ENCODE measurements around the gene NWD2.
"Not testable (repeated sequence)": the region's sequence is repeated elsewhere in the genome, so short reads cannot be mapped to it uniquely, and the experiment has no call there.

The NWD2 gene

DNA sequence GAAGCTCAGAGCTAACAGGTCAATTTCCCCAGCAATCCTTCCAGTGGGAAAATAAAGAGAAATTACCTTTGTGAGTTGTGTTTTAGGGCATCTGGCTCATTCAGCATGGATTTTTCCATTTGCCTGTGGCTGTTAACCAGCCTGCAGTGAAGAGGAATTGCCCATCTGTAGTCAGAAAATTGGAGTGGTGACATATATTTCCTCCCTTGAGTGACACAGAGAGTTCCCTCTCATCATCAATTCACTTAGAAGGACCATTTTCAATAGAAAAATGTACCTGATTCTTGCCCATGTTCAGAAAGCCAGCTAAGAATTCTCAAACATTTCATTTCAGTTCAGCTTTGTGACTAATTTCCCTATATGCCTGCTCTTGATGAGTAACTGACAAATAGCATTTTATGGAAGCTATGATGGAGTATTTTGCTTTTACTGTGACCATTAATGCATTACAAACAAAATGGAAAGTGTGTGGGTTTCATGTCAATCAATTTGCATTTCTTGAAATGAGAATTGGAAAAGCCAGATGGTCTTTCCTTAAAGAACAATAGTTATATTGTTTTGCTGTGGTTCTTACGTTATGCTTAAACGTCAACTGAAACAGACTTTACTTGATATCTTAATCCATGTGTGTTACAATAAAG lies 155.8 kb downstream of the NWD2 start:
- no peak for DNase-seq

DNA sequence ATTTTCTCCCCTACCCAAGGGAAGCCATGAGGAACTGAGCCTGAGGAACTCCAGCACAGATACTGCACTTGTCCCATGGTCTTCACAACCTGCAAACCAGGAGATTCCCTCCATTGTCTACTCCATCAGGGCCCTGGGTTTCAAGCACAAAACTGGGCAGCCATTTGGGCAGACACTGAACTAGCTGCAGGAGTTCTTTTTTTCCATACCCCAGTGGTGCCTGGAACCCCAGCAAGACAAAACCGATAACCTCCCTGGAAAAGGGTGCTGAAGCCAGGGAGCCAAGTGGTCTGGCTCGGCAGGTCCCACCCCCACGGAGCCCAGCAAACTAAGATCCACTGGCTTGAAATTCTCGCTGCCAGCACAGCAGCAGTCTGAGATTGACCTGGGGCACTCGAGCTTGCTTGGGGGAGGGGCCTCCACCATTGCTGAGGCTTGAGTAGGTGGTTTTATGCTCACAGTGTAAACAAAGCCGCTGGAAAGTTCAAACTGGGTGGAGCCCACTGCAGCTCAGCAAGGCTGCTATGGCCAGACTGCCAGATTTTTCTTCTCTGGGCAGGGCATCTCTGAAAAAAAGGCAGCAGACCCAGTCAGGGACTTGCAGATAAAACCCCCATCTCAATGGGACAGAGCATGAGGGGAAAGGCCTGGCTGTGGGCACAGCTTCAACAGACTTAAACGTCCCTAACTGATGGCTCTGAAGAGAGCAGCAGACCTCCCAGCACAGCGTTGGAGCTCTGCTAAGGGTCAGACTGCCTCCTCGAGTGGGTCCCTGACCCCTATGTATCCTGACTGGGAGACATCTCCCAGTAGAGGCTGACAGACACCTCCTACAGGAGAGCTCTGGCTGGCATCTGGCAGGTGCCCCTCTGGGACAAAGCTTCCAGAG lies 163.6 kb downstream of the NWD2 start:
- not testable (repeated sequence) for DNase-seq

DNA sequence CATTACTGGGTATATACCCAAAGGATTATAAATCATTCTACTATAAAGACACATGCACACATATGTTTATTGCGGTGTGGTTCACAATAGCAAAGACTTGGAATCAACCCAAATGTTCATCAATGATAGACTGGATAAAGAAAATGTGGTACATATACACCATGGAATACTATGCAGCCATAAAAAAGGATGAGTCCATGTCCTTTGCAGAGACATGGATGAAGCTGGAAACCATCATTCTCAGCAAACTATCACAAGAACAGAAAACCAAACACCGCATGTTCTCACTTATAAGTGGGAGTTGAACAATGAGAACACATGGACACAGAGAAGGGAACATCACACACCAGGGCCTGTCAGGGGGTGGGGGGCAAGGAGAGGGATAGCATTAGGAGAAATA lies 169.1 kb downstream of the NWD2 start:
- not testable (repeated sequence) for DNase-seq

DNA sequence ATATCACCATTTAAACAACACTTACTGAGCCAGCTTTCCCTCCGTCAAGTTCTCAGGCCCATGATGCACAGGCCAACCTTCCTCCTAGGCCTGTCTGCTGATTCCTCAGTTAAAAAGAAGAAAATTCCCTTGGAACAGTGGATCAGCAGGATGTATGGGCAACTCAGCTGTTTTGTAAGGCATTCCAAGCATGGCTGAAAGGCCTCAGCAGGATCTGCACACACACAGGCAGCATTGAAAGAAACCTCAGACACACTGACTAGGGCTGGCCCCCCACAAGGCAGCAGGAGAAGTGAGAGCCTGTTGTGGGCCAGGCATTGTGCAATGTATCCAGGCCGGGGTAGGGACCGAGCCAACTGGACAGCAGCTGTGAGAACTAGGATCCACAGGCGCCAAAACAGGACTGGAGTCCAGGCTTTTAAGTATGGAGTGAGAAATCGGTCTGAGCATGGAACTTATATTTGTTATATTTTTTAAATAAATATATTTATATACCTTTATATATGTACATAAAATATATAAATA lies 171.4 kb downstream of the NWD2 start:
- DNase-seq = no peak

DNA sequence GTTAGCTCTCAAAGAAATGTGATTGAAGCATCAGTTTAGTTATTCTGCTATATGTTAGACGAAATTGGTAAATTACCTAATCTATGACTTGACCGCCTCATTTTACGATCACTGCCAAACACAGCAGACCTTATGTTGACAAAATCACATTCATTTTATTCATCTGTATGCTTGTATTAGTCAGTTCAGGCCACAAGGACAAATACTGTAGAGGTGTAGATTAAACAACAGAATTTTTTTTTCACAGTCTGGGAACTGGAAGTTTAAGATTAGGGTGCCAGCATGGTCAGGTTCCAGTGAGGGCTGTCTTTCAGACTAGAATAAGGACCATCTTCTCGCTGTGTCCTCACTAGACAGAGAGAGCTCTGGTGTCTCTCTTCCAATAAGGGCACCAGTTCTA lies 177.1 kb downstream of the NWD2 start:
- no peak for DNase-seq

DNA sequence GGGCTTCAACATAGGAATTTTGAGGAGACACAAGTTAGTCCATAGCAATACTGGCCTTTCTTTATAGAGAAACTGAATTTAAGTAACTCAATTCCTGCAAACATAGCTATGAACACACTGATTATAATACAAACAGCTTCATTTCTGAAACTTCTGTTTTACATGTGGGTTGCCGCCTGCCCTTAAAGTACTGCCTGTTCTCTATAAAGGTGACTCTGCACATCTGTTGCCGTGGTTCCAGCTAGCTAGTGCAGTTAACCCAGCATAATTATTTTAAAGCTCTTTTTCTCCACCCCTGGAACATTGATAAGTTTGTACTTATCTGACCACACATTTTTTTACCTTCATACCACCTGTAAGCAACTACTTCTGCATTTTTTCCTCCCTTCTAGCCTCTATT lies 177.6 kb downstream of the NWD2 start:
- DNase-seq = no peak

DNA sequence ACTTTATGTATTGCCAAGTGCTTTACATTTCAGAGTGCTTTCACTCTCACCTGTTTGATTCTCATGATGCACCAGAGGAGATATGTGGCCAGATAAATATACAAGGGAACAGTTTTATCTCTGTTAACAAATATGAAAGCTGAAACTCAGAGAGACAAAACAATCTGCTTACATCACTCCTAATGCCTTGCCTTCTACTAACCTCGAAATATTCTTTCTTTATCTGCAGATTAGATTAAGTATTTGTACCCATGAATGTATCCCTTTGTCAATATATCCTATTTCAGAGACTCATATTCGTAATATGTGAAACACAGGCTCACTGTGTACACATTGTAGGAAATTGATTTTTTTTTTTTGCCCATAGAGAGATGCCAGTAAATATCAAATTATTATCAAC lies 178.1 kb downstream of the NWD2 start:
- no peak for DNase-seq

DNA sequence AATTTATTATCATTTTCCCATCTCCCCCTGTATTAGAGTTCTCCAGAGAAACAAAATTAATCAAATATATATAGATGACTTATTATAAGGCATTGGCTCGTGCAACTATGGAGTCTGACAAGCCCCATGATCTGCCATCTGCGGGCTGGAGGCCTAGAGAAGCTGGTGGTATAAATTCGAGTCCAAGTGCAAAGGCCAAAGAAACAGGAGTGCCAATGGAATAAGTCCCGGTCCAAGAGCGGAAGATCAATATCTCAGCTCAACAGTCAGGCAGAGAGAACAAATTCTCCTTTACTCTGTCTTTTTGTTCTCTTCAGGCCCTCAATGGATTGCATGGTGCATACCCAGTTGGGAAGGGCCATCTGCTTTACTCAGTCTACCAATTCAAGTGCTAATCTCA lies 178.8 kb downstream of the NWD2 start:
- DNase-seq = no peak

DNA sequence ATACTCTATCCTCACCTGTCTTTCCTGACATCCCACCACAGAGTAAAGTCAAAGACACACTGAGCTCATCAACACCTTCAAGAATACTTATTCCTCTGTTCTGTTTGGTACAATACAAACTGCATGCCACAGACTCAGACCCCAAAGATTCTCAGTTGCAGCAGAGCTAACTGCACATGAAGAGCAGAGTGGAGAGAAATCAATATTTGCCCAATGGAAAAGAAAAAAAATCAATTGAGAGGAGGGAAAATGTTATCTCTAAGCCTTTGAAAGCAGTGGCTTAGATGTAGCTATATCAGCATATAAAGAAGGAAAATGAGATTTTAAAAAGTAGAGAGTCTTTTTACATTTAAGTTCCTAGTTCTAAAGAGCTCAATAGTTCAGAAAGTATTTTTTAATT lies 180.2 kb downstream of the NWD2 start:
- no peak for DNase-seq

DNA sequence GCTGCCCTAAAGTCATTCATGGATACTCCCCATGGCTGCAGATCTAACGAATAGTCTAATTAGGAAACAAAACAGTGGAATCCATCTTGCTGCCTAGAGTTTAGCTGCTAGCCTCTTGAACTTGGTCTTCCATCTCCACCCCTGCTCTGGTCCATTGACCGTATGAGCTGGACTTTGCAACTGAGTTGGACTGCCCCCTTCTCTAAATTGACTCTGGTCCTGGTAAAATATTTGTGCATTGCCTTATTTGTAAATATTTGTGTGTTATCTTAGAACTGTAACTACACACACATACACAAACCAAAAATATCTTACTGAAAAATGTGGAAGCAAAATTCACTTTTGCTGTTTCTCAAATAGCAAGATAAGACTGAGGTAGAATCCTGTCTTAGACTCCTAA lies 181.3 kb downstream of the NWD2 start:
- no peak for DNase-seq

DNA sequence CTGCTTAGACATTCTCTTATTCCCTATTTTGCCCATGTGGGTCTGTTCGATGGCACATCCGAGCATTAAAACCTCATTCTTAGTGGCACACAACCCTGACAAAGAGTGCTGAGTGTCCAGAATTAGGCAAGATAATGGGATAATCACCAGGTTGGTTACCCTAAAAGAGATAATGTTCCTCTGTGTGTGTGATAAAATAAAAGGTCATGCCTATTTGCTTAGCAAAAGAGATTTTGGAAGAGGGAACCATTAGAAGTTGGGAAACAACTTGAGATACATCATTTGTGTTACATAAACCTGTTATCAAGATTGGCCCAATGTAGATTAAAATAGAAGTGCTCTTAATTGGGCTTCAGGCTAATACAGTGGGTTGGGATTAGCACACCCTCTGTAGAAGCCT lies 182.7 kb downstream of the NWD2 start:
- no peak for DNase-seq

DNA sequence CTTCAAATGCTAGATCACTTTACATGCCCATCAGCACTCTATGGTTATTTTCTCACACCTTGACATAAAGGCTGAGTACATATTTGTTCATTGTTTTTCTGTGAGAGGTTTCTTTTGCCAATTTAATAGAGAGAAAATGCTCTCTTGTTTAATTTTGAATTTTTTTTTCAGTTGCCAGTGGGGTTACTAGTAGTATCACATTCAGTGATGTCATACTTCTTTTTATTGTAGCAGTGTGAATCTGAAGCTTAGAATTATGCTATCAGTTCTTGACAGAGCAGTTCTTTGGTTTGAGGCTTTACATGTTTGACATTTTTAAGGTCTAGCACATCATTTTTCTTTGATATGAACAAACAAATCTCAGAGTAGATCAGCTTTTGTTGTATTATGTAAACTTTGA lies 185.4 kb downstream of the NWD2 start:
- DNase-seq = no peak

DNA sequence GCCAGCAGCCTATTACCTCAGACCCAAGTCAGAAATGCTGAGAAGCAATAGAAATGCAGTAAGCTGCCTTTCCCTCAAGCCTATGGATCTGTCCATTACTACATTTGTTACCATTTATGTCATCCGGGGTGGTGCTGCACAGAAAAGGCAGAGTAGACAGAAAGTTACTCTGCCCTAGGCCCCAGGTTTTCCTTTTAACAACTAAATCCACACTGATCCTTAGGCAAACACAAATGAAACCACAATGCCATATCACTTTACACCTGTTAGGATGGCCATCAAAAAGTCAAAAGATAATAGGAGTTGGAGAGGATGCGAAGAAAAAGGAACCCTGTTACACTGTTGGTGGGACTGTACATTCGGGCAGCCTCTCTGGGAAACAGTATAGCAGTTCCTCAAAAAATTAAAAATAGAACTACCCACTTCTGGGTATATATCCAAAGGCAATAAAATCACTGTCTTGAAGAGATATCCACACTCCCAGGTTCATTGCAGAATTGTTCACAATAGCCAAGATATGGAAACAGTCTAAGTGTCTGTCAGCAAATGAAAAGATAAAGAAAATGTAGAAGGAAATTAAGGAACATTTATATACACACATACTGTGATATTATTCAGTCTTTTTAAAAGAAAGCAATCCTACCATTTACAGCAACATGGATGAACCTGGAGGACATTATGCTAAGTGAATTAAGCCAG lies 186.3 kb downstream of the NWD2 start:
- DNase-seq = no peak

DNA sequence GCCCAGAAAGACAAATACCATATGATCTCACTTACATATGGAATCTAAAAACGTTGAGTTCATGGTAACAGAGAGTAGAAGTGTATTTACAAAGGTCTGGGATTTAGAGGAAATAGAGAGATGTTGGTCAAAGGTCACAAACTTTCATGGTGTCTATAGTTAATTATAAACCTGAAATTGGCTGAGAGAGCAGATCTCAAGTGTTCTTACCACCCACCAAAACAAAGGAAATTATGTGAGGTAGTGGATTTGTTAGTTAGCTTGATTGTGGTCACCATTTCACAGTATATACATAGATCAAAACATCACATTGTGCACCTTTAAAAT lies 186.8 kb downstream of the NWD2 start:
- DNase-seq = no peak

DNA sequence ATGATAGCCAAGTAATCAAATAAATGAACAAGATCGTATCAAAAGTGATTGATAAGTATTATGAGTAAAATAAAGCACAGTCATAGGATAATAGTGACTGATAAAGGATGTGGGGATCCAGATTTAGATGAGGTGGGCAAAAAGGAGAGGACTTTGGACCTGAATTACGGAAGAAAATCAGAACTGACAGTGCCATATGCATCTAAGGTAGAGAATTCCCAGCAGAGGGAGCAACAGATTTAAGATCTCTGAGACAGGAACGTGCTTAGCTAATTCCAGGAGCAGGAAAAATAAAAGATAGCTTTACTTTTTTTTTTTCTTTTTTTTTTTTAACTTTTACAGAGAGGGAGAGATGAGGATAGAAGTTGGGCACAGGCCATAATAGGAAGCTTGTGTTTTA lies 189.9 kb downstream of the NWD2 start:
- DNase-seq = no peak

DNA sequence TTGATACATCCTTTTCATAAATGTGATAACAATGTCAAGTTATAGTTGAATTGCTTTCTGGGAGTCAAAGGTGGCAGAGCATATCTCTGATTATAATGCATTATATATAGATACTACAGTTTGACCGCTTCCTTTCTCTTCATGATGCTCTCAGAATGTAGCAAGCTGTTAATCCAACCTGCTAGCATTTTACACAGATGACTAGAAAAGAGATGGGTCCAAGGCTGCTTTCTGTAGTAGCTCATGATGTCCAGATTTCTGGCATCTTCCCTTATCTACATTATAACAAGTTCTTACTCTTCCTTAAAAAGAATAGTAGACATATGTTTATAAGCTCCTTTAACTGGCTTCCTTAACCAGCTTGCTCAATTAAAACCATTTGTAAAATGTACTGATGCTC lies 192.0 kb downstream of the NWD2 start:
- DNase-seq = no peak

DNA sequence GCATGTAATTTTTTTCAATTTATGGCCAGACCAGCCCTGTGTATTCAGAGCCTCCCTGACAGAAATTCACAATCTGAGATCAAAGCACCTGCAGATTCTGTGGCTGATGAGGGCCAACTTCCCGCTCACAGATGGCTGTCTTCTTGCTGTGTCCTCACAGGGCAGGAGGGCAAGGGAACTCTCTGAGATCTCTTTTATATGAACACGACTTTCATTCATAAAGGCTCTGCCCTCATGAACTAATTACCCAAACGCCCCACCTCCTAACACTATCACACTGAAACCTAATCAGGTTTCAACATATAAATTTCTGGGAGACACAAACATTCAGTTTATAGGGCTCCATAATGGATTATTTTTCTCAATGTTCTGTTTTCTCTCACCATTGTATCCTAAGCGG lies 192.6 kb downstream of the NWD2 start:
- no peak for DNase-seq

DNA sequence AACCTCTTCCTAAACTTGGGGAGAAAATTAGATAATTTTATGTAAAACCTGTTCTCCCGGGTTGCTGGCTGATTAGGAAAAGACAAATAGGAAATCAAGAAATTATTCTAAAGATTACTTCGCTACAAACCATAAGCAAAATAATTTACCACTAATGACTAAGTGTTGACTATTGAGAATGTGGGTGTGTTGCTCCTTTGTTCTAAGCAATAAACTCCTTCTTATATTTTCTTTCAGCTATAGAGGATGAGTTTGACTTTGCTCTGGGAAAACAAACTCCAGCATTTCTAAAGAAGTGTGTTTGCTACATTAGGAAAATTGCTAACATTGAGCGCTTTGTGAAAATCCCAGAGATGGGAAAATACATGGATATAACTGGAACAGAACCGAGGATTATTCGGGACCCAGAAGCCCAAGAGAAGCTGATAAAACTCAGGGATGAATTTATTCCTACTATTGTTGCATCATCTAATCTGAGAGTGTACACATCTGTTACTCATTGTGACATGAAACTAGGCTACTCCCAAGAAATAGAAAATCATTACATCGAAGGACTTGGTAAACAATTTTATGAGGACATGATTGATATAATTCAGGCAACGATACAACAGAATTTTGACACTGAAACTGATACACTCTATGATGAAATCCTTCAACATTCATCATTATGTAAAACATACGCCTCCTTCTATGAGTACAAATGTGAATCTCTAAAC lies 194.2 kb downstream of the NWD2 start:
- DNase-seq = no peak

DNA sequence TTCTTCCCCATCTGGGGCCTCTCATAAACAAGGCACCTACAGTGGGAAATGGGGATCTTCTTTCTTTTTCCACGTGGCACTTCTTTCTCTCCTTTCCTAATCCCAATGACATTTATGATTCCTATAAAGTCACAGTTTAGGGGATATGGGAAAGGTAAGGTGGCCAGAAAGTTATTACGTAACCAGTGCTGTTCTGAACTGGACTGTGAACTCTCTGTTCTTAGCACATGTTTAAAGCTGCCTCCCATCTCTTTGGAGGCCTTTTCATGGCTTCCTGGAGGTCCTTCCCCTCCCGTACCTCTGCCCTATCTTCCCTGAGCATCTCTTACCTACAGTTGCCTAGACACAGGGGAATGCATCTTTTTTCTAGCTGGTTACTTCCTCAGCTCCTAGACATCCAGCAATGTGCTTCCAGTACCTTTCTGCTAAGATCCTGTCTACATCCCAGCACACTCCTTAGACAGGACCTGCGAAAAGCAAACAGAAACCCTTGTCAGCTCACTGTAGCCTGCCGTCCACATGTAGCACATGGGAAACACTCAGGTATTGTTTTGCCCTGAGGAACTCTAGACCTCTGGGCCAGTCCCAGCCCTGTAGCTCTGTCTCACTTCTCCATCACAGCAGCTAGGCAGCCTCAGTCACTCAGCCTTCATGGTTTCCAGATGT lies 195.4 kb downstream of the NWD2 start:
- no peak for DNase-seq

DNA sequence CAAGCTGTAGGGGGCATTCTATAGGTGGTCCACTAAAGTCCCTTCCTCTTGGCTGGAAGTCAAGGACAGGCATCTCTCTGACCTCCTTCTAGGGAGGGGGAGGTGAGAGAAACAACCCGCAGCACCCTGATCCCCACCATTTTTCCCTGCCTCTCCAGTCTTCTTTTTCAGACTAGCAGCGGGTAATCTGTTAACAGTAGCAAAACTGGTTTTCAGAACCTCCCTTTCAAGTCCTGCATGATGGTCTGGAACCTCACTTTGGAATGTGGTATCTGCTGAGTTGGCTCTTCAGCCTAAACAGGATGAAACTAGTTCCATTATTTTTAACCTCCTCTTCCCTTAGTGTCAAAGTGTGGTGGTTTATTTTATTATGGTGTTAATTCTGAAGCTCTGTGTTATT lies 196.0 kb downstream of the NWD2 start:
- no peak for DNase-seq

DNA sequence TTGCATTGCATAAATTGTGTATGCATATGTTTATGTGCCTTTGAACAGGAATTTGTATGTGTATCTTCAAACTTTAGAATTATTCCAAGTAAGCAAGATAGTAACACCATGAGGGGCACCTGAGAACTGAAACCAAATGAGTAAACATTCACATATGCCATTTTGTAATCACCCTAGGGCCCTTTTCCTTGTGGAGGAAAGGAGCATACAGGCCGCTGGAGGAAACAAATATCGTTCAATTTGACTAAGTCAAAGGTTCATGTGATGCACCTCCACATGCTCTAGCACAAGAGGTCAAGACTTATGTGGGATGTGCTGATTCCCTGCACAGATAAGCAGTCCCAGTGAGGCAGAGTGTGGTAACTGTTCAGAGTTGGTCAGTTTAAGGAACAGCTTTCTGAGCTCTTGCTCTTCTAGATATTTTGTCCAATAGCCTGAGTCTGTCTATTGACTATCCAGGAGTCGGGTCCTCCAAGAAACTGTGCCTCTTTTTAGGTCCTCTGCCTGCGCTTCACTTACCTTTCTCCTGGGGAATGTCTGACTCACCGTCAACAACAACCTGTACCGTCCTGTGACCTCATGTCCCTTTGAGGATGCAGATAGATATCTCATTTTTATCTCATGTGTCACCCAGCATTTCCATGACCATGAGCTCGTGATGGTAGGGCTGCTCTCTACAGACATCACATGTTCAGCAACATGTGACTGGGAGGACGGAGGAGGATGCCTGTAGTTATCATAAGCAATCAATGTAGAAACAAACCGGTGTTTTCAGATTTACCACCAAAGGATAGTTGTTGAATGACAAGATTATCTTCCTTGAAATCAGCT lies 196.9 kb downstream of the NWD2 start:
- no peak for DNase-seq

DNA sequence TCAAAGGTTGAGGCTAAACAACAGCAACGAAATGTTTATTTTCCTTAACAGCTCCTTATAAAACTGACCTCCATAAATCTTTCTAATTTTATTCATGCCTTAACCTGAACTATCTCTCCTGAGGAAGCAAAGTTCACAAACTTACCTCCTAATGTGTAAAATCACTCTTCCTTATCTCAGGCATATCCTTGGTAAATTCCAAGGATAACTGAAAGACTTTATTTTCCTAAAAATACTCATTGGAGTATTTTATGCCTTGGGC lies 197.4 kb downstream of the NWD2 start:
- no peak for DNase-seq

Measured in NCI-H524 treated with DMSO at 0.1 percent for 48 hours (cell line).